Measurements from ENCODE around the gene ELFN2.

- no peak for TF ChIP-seq CTCF (IDR thresholded peaks at IDR 0.05; ENCODE audit: low read length)
- no peak for TF ChIP-seq EZH2 (optimal IDR thresholded peaks at IDR 0.05; ENCODE audit: low read depth, low read length)
- TF ChIP-seq EZH2phosphoT487 (IDR thresholded peaks at IDR 0.05; ENCODE audit: low read length), result no peak
These were observed 8.8 kb upstream of the ELFN2 start for GRCh38 chr22:37435970-37436603.

All from MM.1S (cell line).